Subcutaneous adipose tissue (tissue), 4 donors: ENCODE measurements around the gene RBMX2. TPM values are rescaled to one million over a fixed set of nuclear protein-coding genes. Genes with fewer than 3 reads are reported as not detected.

Experiments used
- total RNA-seq, 4 donors: library from RNA; depleted of rRNA; stranded (reverse); fragments of >200 nt; gene quantifications; one replicate each; pipeline ENCODE4 v1.1.0, GENCODE V29; 2016
- TF ChIP-seq, protein P1 (sequence below): fragments of 450-650 bp; IDR thresholded peaks from one replicate; pipeline ENCODE4 v1.5.1; 2016; ENCODE audit warnings: low read depth, mild to moderate bottlenecking, control low read depth, antibody characterized with exemption, moderate library complexity

The RBMX2 gene
- total RNA-seq, 4 donors from 2014 or later = 10.1 to 17.8 (median 16.4) TPM

DNA sequence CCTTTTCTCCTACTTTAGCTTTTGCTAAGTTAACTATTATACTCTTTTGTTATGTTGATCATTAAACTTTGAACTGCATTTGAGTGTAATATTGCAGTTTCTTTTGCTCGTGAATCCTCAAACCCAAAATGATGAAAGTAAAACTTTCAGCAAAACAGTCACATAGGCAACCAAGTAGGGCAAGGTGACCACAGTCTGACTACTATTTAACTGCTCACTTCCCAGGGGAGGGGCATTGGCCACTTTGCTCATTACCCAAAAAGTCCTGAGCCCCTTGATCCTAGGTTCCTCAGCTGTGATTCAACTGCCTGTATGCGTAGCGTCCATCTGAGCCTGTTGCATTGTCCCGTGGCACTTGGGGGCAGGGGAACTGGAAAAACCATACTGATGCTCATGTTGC lies 17.0 kb downstream of the RBMX2 start:
- TF ChIP-seq, protein P1, sequence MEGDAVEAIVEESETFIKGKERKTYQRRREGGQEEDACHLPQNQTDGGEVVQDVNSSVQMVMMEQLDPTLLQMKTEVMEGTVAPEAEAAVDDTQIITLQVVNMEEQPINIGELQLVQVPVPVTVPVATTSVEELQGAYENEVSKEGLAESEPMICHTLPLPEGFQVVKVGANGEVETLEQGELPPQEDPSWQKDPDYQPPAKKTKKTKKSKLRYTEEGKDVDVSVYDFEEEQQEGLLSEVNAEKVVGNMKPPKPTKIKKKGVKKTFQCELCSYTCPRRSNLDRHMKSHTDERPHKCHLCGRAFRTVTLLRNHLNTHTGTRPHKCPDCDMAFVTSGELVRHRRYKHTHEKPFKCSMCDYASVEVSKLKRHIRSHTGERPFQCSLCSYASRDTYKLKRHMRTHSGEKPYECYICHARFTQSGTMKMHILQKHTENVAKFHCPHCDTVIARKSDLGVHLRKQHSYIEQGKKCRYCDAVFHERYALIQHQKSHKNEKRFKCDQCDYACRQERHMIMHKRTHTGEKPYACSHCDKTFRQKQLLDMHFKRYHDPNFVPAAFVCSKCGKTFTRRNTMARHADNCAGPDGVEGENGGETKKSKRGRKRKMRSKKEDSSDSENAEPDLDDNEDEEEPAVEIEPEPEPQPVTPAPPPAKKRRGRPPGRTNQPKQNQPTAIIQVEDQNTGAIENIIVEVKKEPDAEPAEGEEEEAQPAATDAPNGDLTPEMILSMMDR = no peak

DNA sequence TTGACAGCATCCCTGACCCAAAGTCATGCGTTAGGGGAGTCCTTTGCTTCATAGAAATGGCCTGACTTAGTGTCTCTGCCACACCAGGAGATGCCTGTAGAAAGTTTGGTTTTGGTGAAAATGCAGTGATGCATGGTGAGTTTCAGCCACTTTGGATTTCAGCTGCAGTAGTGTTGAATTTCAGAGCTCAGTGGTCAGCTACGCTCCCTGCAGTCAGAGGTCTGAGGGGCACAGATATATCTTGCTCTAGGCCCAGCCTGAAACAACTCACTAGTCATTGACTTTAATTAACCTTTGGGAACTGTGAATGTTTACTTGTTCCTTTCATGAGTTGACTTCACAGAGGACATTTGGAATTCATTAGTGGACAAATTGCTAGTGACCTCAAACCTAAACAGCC lies 17.5 kb downstream of the RBMX2 start:
- TF ChIP-seq, protein P1 = no peak

DNA sequence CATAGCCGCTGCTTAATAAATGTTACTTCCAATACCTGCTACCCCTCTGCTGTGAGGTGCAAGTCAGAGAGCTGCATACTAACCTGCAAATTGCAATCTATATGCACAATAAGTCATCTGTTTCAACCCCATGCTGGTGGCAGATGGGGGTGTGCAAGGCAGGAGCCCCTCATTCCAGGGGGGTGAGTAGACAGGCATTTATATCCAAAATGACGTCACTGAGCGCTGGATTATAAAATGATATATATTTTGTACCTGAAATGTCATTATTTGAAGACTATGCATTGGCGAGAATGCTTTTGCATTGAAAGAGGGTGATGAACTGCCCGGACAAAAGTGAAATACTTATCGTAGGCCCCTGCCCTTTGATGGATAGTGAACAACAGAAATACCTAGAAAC lies 24.7 kb downstream of the RBMX2 start:
- TF ChIP-seq, protein P1 = no peak

DNA sequence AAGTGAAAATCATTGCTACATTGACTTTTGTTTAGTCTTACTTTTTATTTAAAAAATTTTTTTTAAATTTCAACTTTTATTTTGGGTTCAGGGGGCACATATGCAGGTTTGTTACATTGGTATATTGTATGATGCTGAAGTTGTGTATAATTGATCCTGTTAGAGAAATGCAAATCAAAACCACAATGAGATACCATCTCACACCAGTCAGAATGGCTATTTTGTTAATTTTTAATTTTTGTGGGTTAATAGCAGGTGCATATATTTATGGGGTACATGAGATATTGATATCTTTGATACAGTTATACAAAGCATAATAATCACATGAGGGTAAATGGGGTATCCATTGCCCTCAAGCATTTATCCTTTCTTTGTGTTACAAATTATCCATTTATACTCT lies 34.1 kb downstream of the RBMX2 start:
- TF ChIP-seq, protein P1 = no peak

DNA sequence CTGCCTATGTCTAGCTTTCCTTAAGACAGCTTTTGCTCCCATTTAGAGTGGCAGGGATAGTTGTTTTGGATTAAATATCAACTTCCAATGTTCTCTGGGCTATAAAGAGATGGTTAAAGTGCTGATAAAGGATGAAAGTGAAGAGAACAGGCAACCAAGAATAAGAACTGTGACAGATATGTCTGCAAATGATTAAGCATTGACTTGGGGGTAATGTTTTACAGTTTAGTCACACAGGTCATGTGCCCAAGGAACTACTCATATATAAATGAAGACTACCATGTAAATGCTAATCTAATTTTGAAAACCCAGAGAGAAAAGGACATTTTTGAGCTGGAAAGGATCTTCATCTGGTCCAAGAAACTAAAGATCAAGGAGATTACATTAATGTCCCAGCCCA lies 42.1 kb downstream of the RBMX2 start:
- TF ChIP-seq, protein P1 = no peak

DNA sequence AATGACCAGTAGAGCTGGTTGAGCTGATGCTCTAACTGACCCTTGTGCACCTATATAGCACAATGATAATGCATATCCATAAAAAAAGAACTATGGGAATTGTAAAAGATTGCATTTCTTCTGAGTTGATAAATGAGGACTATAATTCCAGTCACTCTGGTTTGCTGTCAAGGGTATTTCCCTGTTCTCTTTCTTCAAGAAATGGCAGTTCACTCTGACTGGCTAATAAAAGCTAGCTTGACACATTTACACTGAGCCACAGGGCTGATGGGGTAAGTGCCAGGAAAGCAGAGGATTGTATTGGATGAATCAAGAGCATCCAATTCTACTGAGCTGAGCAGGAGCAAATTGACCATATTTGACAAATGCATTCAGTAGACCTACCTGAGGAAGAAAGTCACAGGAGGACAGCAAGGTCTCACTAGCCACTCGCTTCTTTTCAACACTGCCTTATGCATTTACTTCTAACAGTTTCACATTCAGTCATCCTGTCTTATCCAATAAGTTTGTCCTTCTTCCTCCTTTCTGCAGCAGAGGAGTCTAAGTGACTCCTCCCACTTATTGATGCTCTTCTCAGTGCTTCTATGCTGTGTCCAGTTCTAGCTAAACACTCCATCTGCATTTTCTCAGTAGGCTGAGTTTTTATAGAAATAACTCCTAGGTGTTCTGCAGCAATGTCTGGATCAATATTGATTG lies 43.0 kb downstream of the RBMX2 start:
- TF ChIP-seq, protein P1 = no peak

DNA sequence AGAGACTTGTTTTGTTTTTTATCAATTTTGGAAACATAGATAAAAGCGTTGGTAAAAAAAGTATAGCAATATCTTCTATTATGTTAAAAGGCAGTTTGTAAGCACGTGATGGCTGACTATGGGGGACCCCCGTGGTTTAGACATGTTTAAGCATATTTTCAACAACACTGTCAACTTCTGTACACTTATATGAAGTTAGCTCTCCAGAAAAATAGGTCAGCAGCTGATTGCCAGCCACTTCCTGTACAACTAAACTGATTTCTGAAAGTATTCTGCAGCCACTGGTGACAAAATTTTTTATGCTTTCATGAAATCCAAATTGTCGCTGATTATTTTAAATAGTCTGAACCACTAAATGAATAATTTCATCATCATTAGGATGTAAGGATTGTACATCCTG lies 45.2 kb downstream of the RBMX2 start:
- TF ChIP-seq, protein P1 = no peak

Other genes with a start within 250 kb of the RBMX2 start
- gene AIFM1, start 236.1 kb upstream of the RBMX2 start, total RNA-seq = 10 to 100 TPM; 19.8 to 26.4 (median 22.4) TPM
- 1 to 10 TPM in 1 of 4 donors, under 1 TPM in 1, not detected in 2; 0.88 to 3.6 TPM for gene RAB33A, start 230.0 kb upstream of the RBMX2 start, total RNA-seq
- gene ZNF280C, start 133.1 kb upstream of the RBMX2 start, total RNA-seq = 1 to 10 TPM; 3.1 to 5.5 (median 4.2) TPM
- 1 to 10 TPM; 4.4 to 7.5 (median 5.8) TPM for gene SLC25A14, start 62.1 kb upstream of the RBMX2 start, total RNA-seq
- gene GPR119, start 16.3 kb upstream of the RBMX2 start, total RNA-seq = not detected